ENCODE measurements around the gene ITCH. TPM values are rescaled to one million over a fixed set of nuclear protein-coding genes. Genes with fewer than 3 reads are reported as not detected.

ITCH gene
- total and polyA plus RNA-seq, 9 of the 15 experiments (the other 6 are each of a cell fraction or from before 2014, with no cell fraction given): 7.5 to 53.0 (median 22.9) TPM

GRCh38 chr20:34525709-34526416 is 162.8 kb downstream of the ITCH start (continued):
- no peak for TF ChIP-seq ZNF436 (CRISPR knock-in tag; IDR thresholded peaks at IDR 0.05)
- no peak for TF ChIP-seq ZNF830 (CRISPR knock-in tag; IDR thresholded peaks at IDR 0.05)
- no peak for TF ChIP-seq MBD1 (CRISPR knock-in tag; IDR thresholded peaks at IDR 0.05)
- TF ChIP-seq ZNF174 (CRISPR knock-in tag; IDR thresholded peaks at IDR 0.05): no peak
- no peak for TF ChIP-seq NR4A1 (CRISPR knock-in tag; IDR thresholded peaks at IDR 0.05)
- no peak for TF ChIP-seq NR4A1 (tag; IDR thresholded peaks at IDR 0.05)
- peak; percentile 75; the same call in 1 of the 2 replicates for TF ChIP-seq ZBTB17 (CRISPR knock-in tag; IDR thresholded peaks at IDR 0.05)
- no peak for TF ChIP-seq XRCC3 (IDR thresholded peaks at IDR 0.05)
- no peak for TF ChIP-seq SREBF2 (CRISPR knock-in tag; IDR thresholded peaks at IDR 0.05)
- TF ChIP-seq ZFX (CRISPR knock-in tag; IDR thresholded peaks at IDR 0.05): no peak
- TF ChIP-seq PRMT5 (CRISPR knock-in tag; IDR thresholded peaks at IDR 0.05): no peak
- TF ChIP-seq ARID1B (IDR thresholded peaks at IDR 0.05): peak; percentile 20; the same call in 1 of the 2 replicates
- TF ChIP-seq SP1 (CRISPR knock-in tag; IDR thresholded peaks at IDR 0.05): no peak
- no peak for TF ChIP-seq ILF3 (IDR thresholded peaks at IDR 0.05; ENCODE audit: borderline replicate concordance)
- no peak for TF ChIP-seq HIVEP1 (CRISPR knock-in tag; IDR thresholded peaks at IDR 0.05)
- TF ChIP-seq HDAC1 (IDR thresholded peaks at IDR 0.05): no peak
- no peak for TF ChIP-seq FOXM1 (IDR thresholded peaks at IDR 0.05; ENCODE audit: low read depth)
- no peak for TF ChIP-seq FOXM1 (CRISPR knock-in tag; IDR thresholded peaks at IDR 0.05; ENCODE audit: low read depth)
- no peak for TF ChIP-seq BRD9 (IDR thresholded peaks at IDR 0.05; ENCODE audit: low read depth, partially characterized antibody)
- no peak for TF ChIP-seq KLF1 (tag; IDR thresholded peaks at IDR 0.05)
- no peak for TF ChIP-seq ZNF239 (CRISPR knock-in tag; IDR thresholded peaks at IDR 0.05)
- TF ChIP-seq MCM5 (IDR thresholded peaks at IDR 0.05; ENCODE audit: low read depth): no peak
- no peak for TF ChIP-seq ZNF3 (CRISPR knock-in tag; IDR thresholded peaks at IDR 0.05)
